ENCODE results near the gene COL23A1. TPM values are rescaled to one million over a fixed set of nuclear protein-coding genes. Genes with fewer than 3 reads are reported as not detected.

COL23A1 gene
- total RNA-seq, 1 experiment from 2014 or later, result 15.0 TPM

- TF ChIP-seq ZNF281 (CRISPR knock-in tag; IDR thresholded peaks at IDR 0.05), result no peak
- TF ChIP-seq ZSCAN18 (CRISPR knock-in tag; IDR thresholded peaks at IDR 0.05), result no peak
Measured at GRCh38 chr5:178307267-178308045, 282.7 kb downstream of the COL23A1 start (continued).

- CTCF ChIA-PET, result interaction anchor here (1.0 to 1.2 kb wide), 3 partner anchors 13 to 87 kb away, joined by 3 to 4 read pairs (median 3); no protein-coding TSS in a partner anchor
- DNase-seq (ENCODE audit: low spot score) (peak; percentile 13), ATAC-seq (peak; percentile 42)
- Mint-ChIP-seq H3K27me3 (ENCODE audit: low read depth) (no peaks in the 10 kb centered on the region; the same call in 1 of the 2 replicates), H3K27ac (no peak overlapping the region), H3K4me3 (no peak overlapping the region), H3K4me1 (peaks cover 13% of the 10 kb centered on the region), H3K9me3 (0 out of 2 replicates have a peak, but pooled peaks cover under 1% of the 10 kb centered on the region), H3K36me3 (peaks cover under 1% of the 10 kb centered on the region; the same call in 1 of the 2 replicates)
- TF ChIP-seq CDX4 (CRISPR knock-in tag; IDR thresholded peaks at IDR 0.05; ENCODE audit: borderline replicate concordance) (no peak), ERG (CRISPR knock-in tag; IDR thresholded peaks at IDR 0.05) (no peak), FOXK1 (CRISPR knock-in tag; IDR thresholded peaks at IDR 0.05) (no peak), GRHL2 (CRISPR knock-in tag; IDR thresholded peaks at IDR 0.05; ENCODE audit: insufficient replicate concordance, severe bottlenecking) (no peak), IRF2 (CRISPR knock-in tag; IDR thresholded peaks at IDR 0.05; ENCODE audit: borderline replicate concordance, low read depth) (no peak)
- POLR2A ChIA-PET, result no interaction called here
Measured at GRCh38 chr5:178306430-178307225, 283.6 kb downstream of the COL23A1 start.

GRCh38 chr5:178305801-178306200, 284.4 kb downstream of the COL23A1 start:
- Mint-ChIP-seq H3K27ac (no peak overlapping the region), H3K4me3 (no peak overlapping the region), H3K4me1 (peaks cover 13% of the 10 kb centered on the region), H3K9me3 (peaks cover 7% of the 10 kb centered on the region; the same call in 1 of the 2 replicates), H3K36me3 (peaks cover 2% of the 10 kb centered on the region; the same call in 1 of the 2 replicates), H3K27me3 (ENCODE audit: low read depth) (no peaks in the 10 kb centered on the region; the same call in 1 of the 2 replicates)
- no peak for ATAC-seq
- POLR2A ChIA-PET, result no interaction called here
- CTCF ChIA-PET, result no interaction called here
- TF ChIP-seq E2F5 (CRISPR knock-in tag; IDR thresholded peaks at IDR 0.05), result no peak
- no peak for TF ChIP-seq ZNF138 (CRISPR knock-in tag; conservative IDR thresholded peaks at IDR 0.05)
- TF ChIP-seq SMAD3 (CRISPR knock-in tag; IDR thresholded peaks at IDR 0.05; ENCODE audit: borderline replicate concordance), result no peak
- no peak for TF ChIP-seq PRRX2 (CRISPR knock-in tag; IDR thresholded peaks at IDR 0.05)
- TF ChIP-seq STAT6 (CRISPR knock-in tag; conservative IDR thresholded peaks at IDR 0.05; ENCODE audit: low read depth), result no peak
- no peak for TF ChIP-seq ELF4 (CRISPR knock-in tag; IDR thresholded peaks at IDR 0.05; ENCODE audit: low read depth)
- TF ChIP-seq JAZF1 (CRISPR knock-in tag; IDR thresholded peaks at IDR 0.05), result no peak
- TF ChIP-seq E2F4 (CRISPR knock-in tag; IDR thresholded peaks at IDR 0.05; ENCODE audit: borderline replicate concordance, low read depth), result no peak
- no peak for TF ChIP-seq ATF3 (CRISPR knock-in tag; conservative IDR thresholded peaks at IDR 0.05)
- TF ChIP-seq NFE2L1 (CRISPR knock-in tag; IDR thresholded peaks at IDR 0.05), result no peak
- TF ChIP-seq SOX15 (CRISPR knock-in tag; IDR thresholded peaks at IDR 0.05), result no peak
- TF ChIP-seq JUN (CRISPR knock-in tag; IDR thresholded peaks at IDR 0.05), result no peak
- DNase-seq (ENCODE audit: low spot score), result peak; percentile 11
